Glutamatergic neuron (in vitro differentiated cells): ENCODE results near the gene NXNL2. TPM values are rescaled to one million over a fixed set of nuclear protein-coding genes. Genes with fewer than 3 reads are reported as not detected.

ENCODE experiments used
- DNase-seq: peaks from one replicate; pipeline ENCODE4 v3.0.0; 2022
- H3K27ac Mint-ChIP-seq: one replicate; pipeline ENCODE4 v1.8.0; 2020; ENCODE audit warnings: mild to moderate bottlenecking, mixed read lengths, inconsistent platforms; ENCODE audit not compliant: unreplicated experiment
- H3K27me3 Mint-ChIP-seq: one replicate; pipeline ENCODE4 v1.8.0; 2020; ENCODE audit warnings: mild to moderate bottlenecking, moderate library complexity, mixed read lengths, inconsistent platforms; ENCODE audit not compliant: unreplicated experiment
- H3K36me3 Mint-ChIP-seq: one replicate; pipeline ENCODE4 v1.8.0; 2020; ENCODE audit warnings: mild to moderate bottlenecking, mixed read lengths, inconsistent platforms; ENCODE audit not compliant: unreplicated experiment
- H3K4me1 Mint-ChIP-seq: one replicate; pipeline ENCODE4 v1.8.0; 2020; ENCODE audit warnings: mild to moderate bottlenecking, low read depth, mixed read lengths, inconsistent platforms; ENCODE audit not compliant: unreplicated experiment
- H3K4me3 Mint-ChIP-seq: one replicate; pipeline ENCODE4 v1.8.0; 2020; ENCODE audit warnings: mild to moderate bottlenecking, mixed read lengths, inconsistent platforms; ENCODE audit not compliant: unreplicated experiment
- H3K9me3 Mint-ChIP-seq: one replicate; pipeline ENCODE4 v1.8.0; 2020; ENCODE audit warnings: mild to moderate bottlenecking, moderate library complexity, mixed read lengths, inconsistent platforms; ENCODE audit not compliant: unreplicated experiment
- CTCF ChIP-seq: fragments of 200-600 bp; sonication (generic); IDR thresholded peaks from one replicate; pipeline ENCODE4 v1.5.0; 2021; ENCODE audit not compliant: partially characterized antibody, unreplicated experiment
- total RNA-seq: library from RNA; stranded (reverse); fragmentation: NEBNext Ultra II Directional; extraction: Animal tissue kit (Norgen Biotek cat#: 25700); gene quantifications from one replicate; pipeline ENCODE4 v1.2.1, GENCODE V29; 2021; ENCODE audit not compliant: unreplicated experiment

Gene NXNL2
- total RNA-seq, 1 donor from 2014 or later = not detected

- H3K36me3 Mint-ChIP-seq = no peaks in the 10 kb centered on the region
- no peaks in the 10 kb centered on the region for H3K4me1 Mint-ChIP-seq
- no peak overlapping the region for H3K27ac Mint-ChIP-seq
- peaks cover 6% of the 10 kb centered on the region for H3K27me3 Mint-ChIP-seq
- no peak for DNase-seq
- TF ChIP-seq CTCF = no peak
- peaks cover 6% of the 10 kb centered on the region for H3K9me3 Mint-ChIP-seq
- no peak overlapping the region for H3K4me3 Mint-ChIP-seq
Observed at GRCh38 chr9:88501086-88501485, 33.9 kb upstream of the NXNL2 start.

- no peak overlapping the region for H3K4me3 Mint-ChIP-seq
- peaks cover 5% of the 10 kb centered on the region for H3K9me3 Mint-ChIP-seq
- H3K4me1 Mint-ChIP-seq = no peaks in the 10 kb centered on the region
- DNase-seq = no peak
- H3K27me3 Mint-ChIP-seq = peaks cover 6% of the 10 kb centered on the region
- no peak for TF ChIP-seq CTCF
- H3K36me3 Mint-ChIP-seq = no peaks in the 10 kb centered on the region
- no peak overlapping the region for H3K27ac Mint-ChIP-seq
Observed at GRCh38 chr9:88502552-88503034, 32.4 kb upstream of the NXNL2 start.

- DNase-seq = no peak
- H3K27me3 Mint-ChIP-seq = peaks cover 6% of the 10 kb centered on the region
- no peaks in the 10 kb centered on the region for H3K4me1 Mint-ChIP-seq
- TF ChIP-seq CTCF = no peak
- H3K27ac Mint-ChIP-seq = no peak overlapping the region
- H3K9me3 Mint-ChIP-seq = peaks cover 5% of the 10 kb centered on the region
- H3K4me3 Mint-ChIP-seq = no peak overlapping the region
- H3K36me3 Mint-ChIP-seq = no peaks in the 10 kb centered on the region
Observed at GRCh38 chr9:88503081-88503844, 31.7 kb upstream of the NXNL2 start.

- Mint-ChIP-seq H3K4me3 (no peak overlapping the region), H3K27ac (no peak overlapping the region), H3K4me1 (no peaks in the 10 kb centered on the region)
Observed at GRCh38 chr9:88503845-88504764, 30.9 kb upstream of the NXNL2 start.

More at GRCh38 chr9:88503845-88504764, 30.9 kb upstream of the NXNL2 start:
- TF ChIP-seq CTCF = no peak
- H3K27me3 Mint-ChIP-seq = peaks cover 2% of the 10 kb centered on the region
- H3K36me3 Mint-ChIP-seq = peaks cover 5% of the 10 kb centered on the region
- DNase-seq = no peak
- H3K9me3 Mint-ChIP-seq = peaks cover 5% of the 10 kb centered on the region
